ENCODE data around the gene SURF1. TPM values are rescaled to one million over a fixed set of nuclear protein-coding genes. Genes with fewer than 3 reads are reported as not detected.

The SURF1 gene
- polyA plus RNA-seq, 1 experiment, result 46.1 TPM

- DNase-seq (ENCODE audit: low read depth), result no peak
- ChIA-PET POLR2A (no interaction called here), CTCF (no interaction called here)
- TF ChIP-seq, protein P1, sequence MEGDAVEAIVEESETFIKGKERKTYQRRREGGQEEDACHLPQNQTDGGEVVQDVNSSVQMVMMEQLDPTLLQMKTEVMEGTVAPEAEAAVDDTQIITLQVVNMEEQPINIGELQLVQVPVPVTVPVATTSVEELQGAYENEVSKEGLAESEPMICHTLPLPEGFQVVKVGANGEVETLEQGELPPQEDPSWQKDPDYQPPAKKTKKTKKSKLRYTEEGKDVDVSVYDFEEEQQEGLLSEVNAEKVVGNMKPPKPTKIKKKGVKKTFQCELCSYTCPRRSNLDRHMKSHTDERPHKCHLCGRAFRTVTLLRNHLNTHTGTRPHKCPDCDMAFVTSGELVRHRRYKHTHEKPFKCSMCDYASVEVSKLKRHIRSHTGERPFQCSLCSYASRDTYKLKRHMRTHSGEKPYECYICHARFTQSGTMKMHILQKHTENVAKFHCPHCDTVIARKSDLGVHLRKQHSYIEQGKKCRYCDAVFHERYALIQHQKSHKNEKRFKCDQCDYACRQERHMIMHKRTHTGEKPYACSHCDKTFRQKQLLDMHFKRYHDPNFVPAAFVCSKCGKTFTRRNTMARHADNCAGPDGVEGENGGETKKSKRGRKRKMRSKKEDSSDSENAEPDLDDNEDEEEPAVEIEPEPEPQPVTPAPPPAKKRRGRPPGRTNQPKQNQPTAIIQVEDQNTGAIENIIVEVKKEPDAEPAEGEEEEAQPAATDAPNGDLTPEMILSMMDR (IDR thresholded peaks at IDR 0.05; ENCODE audit: insufficient read depth, low read depth, low read length), result no peak
- Histone ChIP-seq H3K27me3 (ENCODE audit: control insufficient read depth, insufficient read depth, low read length) (no peaks in the 10 kb centered on the region; the same call in 1 of the 2 replicates), H3K36me3 (ENCODE audit: control insufficient read depth, insufficient read depth, low read length) (no peaks in the 10 kb centered on the region), H3K4me3 (ENCODE audit: low read depth, low read length) (no peak overlapping the region)
These were observed 49.0 kb downstream of the SURF1 start for GRCh38 chr9:133307301-133307700.

DNA sequence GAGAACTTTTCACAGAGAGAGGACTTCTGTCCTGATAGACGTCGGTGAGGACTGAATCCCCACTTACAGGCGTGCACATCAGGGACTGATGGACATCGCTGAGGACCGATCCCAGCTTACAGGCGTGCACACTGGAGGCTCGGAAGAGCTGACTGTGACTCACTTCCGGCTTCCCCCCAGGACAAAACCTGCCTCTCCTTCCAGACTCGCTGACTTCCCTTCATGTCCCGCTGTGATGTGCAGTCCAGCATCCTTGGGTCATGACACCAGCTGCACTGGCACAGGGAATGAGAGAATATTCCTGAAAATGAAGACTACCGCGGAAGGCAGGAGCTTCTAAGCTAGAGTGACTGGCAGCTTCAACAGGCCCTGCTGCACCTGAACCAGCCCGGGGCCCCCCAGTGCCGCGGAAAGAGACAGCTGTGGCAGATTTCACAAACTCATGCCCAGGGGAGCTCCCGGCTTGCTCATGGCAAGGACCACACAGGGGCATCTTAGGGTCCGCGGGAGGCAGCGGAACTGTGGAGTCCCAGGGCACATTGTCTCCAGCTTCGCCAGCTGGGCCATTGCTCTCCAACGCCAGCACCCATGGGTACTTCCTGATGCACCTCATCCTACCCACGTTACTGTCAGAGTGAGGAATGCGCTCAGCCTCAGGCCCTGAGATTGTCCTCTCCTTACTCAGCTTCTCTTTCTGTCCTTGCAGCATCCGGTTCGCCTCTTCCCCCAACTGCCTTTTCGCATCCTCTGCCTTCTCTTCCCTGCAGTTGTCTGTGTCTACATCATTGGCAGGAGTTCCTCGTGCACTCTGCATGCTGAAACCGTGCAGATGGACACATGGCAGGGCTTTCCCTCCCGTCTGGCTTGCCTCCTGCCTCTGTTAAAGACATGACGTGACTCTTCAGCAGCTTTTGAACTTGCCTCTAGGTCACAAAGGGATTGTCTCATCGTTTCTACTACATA, 49.8 kb downstream of the SURF1 start:
- H3K36me3 ChIP-seq (ENCODE audit: control insufficient read depth, insufficient read depth, low read length), result no peaks in the 10 kb centered on the region
- DNase-seq (ENCODE audit: low read depth), result no peak
- TF ChIP-seq, protein P1 (IDR thresholded peaks at IDR 0.05; ENCODE audit: insufficient read depth, low read depth, low read length), result no peak
- no peaks in the 10 kb centered on the region; the same call in 1 of the 2 replicates for H3K27me3 ChIP-seq (ENCODE audit: control insufficient read depth, insufficient read depth, low read length)
- POLR2A ChIA-PET, result no interaction called here
- CTCF ChIA-PET, result no interaction called here
- H3K4me3 ChIP-seq (ENCODE audit: low read depth, low read length), result no peak overlapping the region

- Histone ChIP-seq H3K27me3 (ENCODE audit: control insufficient read depth, insufficient read depth, low read length) (no peaks in the 10 kb centered on the region; the same call in 1 of the 2 replicates), H3K36me3 (ENCODE audit: control insufficient read depth, insufficient read depth, low read length) (no peaks in the 10 kb centered on the region), H3K4me3 (ENCODE audit: low read depth, low read length) (no peak overlapping the region)
- TF ChIP-seq, protein P1 (IDR thresholded peaks at IDR 0.05; ENCODE audit: insufficient read depth, low read depth, low read length), result no peak
- ChIA-PET POLR2A (no interaction called here), CTCF (interaction anchor here (0.7 kb wide), 1 partner anchor 13 kb away, joined by 3 read pairs; no protein-coding TSS in a partner anchor)
- no peak for DNase-seq (ENCODE audit: low read depth)
These were observed 50.6 kb downstream of the SURF1 start for GRCh38 chr9:133305731-133306130.

GRCh38 chr9:133304477-133305377, 51.6 kb downstream of the SURF1 start:
- CTCF ChIA-PET, result no interaction called here
- POLR2A ChIA-PET, result no interaction called here
- Histone ChIP-seq H3K27me3 (ENCODE audit: control insufficient read depth, insufficient read depth, low read length) (no peaks in the 10 kb centered on the region; the same call in 1 of the 2 replicates), H3K36me3 (ENCODE audit: control insufficient read depth, insufficient read depth, low read length) (no peaks in the 10 kb centered on the region), H3K4me3 (ENCODE audit: low read depth, low read length) (no peak overlapping the region)
- DNase-seq (ENCODE audit: low read depth), result no peak
- TF ChIP-seq, protein P1 (IDR thresholded peaks at IDR 0.05; ENCODE audit: insufficient read depth, low read depth, low read length), result no peak

- DNase-seq (ENCODE audit: low read depth), result no peak
- no peak overlapping the region for H3K4me3 ChIP-seq (ENCODE audit: low read depth, low read length)
- ChIA-PET POLR2A (no interaction called here), CTCF (no interaction called here)
- no peaks in the 10 kb centered on the region; the same call in 1 of the 2 replicates for H3K27me3 ChIP-seq (ENCODE audit: control insufficient read depth, insufficient read depth, low read length)
- TF ChIP-seq, protein P1 (IDR thresholded peaks at IDR 0.05; ENCODE audit: insufficient read depth, low read depth, low read length), result no peak
- H3K36me3 ChIP-seq (ENCODE audit: control insufficient read depth, insufficient read depth, low read length), result no peaks in the 10 kb centered on the region
These were observed 52.2 kb downstream of the SURF1 start for GRCh38 chr9:133304158-133304470.

Measured in BJ (cell line).